NK-92 (cell line): Measurements from ENCODE around the gene SCG3.

Experiments
- DNase-seq: peaks from one replicate; lab custom pipeline; 2025; ENCODE audit not compliant: unreplicated experiment; lab: John Stamatoyannopoulos, UW

Gene SCG3

GRCh38 chr15:51726302-51727073 lies 45.2 kb downstream of the SCG3 start:
- DNase-seq = no peak

GRCh38 chr15:51727141-51727897 lies 46.0 kb downstream of the SCG3 start:
- no peak for DNase-seq

GRCh38 chr15:51731549-51732267 lies 50.4 kb downstream of the SCG3 start:
- no peak for DNase-seq

- DNase-seq = no peak
These were observed 51.3 kb downstream of the SCG3 start for GRCh38 chr15:51732646-51733045.

- no peak for DNase-seq
These were observed 54.1 kb downstream of the SCG3 start for GRCh38 chr15:51735228-51736010.

- no peak for DNase-seq
These were observed 54.8 kb downstream of the SCG3 start for GRCh38 chr15:51736069-51736468.

- DNase-seq = no peak
These were observed 55.6 kb downstream of the SCG3 start for GRCh38 chr15:51736751-51737521.

- no peak for DNase-seq
These were observed 56.4 kb downstream of the SCG3 start, which contains the start of gene LYSMD2 for GRCh38 chr15:51737522-51738305. Gene LYSMD2 (minus strand): TSS chr15:51737655. CDS start chr15:51737622, 33 bp downstream.

- no peak for DNase-seq
These were observed 57.2 kb downstream of the SCG3 start for GRCh38 chr15:51738553-51738952.

- DNase-seq = no peak
These were observed 57.9 kb downstream of the SCG3 start for GRCh38 chr15:51739061-51739712.

GRCh38 chr15:51749307-51749706 lies 68.0 kb downstream of the SCG3 start:
- no peak for DNase-seq

- no peak for DNase-seq
These were observed 68.9 kb downstream of the SCG3 start for GRCh38 chr15:51750186-51750585.

- DNase-seq = no peak
These were observed 69.7 kb downstream of the SCG3 start, which contains the start of gene TMOD2 for GRCh38 chr15:51750792-51751696. Gene TMOD2 (plus strand): TSS chr15:51751597. CDS start chr15:51766442, 14,845 bp downstream.

GRCh38 chr15:51751697-51752683 lies 70.7 kb downstream of the SCG3 start:
- no peak for DNase-seq

- DNase-seq = no peak
These were observed 71.6 kb downstream of the SCG3 start for GRCh38 chr15:51752888-51753287.

- no peak for DNase-seq
These were observed 73.0 kb downstream of the SCG3 start for GRCh38 chr15:51754267-51754666.
